B cell (primary cell): ENCODE data around the gene AAK1.

ENCODE experiments used
- EZH2 ChIP-seq: IDR thresholded peaks from 2 replicates; pipeline ENCODE4 v1.6.1; 2012; ENCODE audit warnings: borderline replicate concordance, low read depth, mild to moderate bottlenecking, moderate library complexity, low read length; ENCODE audit not compliant: insufficient read depth, poor library complexity, severe bottlenecking
- TF ChIP-seq, protein P1 (sequence below): fragments of 200-600 bp; IDR thresholded peaks from one replicate; pipeline ENCODE4 v1.8.0; 2022; ENCODE audit warnings: antibody characterized with exemption, mild to moderate bottlenecking

DNA sequence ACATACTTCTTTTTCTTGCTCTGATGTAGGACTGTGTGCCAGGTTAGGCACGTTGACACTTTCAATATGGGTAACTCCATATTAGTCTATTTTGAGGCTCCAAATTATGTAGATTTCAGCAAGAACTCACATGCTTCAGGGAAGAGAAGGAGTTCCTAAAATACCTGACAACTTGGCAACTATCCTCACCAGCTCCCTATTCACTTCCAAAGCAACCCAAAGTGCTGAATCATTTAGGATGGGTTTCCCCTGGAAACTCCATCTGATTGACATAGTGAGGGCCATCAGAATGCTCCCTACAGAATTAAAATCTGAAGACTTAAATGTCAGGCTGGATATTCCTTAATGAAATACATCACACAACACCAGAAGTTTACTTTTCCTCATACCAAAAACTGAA is 173.8 kb downstream of the AAK1 start:
- TF ChIP-seq, protein P1, sequence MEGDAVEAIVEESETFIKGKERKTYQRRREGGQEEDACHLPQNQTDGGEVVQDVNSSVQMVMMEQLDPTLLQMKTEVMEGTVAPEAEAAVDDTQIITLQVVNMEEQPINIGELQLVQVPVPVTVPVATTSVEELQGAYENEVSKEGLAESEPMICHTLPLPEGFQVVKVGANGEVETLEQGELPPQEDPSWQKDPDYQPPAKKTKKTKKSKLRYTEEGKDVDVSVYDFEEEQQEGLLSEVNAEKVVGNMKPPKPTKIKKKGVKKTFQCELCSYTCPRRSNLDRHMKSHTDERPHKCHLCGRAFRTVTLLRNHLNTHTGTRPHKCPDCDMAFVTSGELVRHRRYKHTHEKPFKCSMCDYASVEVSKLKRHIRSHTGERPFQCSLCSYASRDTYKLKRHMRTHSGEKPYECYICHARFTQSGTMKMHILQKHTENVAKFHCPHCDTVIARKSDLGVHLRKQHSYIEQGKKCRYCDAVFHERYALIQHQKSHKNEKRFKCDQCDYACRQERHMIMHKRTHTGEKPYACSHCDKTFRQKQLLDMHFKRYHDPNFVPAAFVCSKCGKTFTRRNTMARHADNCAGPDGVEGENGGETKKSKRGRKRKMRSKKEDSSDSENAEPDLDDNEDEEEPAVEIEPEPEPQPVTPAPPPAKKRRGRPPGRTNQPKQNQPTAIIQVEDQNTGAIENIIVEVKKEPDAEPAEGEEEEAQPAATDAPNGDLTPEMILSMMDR = no peak
- TF ChIP-seq EZH2 = no peak
